B cell (primary cell): ENCODE data around the gene MSI1. TPM values are rescaled to one million over a fixed set of nuclear protein-coding genes. Genes with fewer than 3 reads are reported as not detected.

Experiments
- ATAC-seq: fragments of 200-7000 bp; cut with Tn5 transposase; one replicate; pipeline ENCODE4 v1.10.0; 2021; ENCODE audit warnings: low read depth, mild to moderate bottlenecking, moderate number of reproducible peaks, moderate library complexity
- CTCF ChIA-PET: fragments of 350-600 bp; sonication (Branson Sonifier 250); formaldehyde crosslinking; loops from one replicate; lab custom pipeline; 2021; ENCODE audit warnings: antibody characterized with exemption, inconsistent platforms; lab: Charles Lee
- POLR2A ChIA-PET: fragments of 350-600 bp; sonication (Branson Sonifier 250); formaldehyde crosslinking; loops from one replicate; lab custom pipeline; 2021; ENCODE audit warnings: antibody characterized with exemption; lab: Charles Lee
- DNase-seq: peaks from one replicate; pipeline ENCODE4 v3.0.0; 2013
- H2AFZ ChIP-seq: 2 replicates; pipeline ENCODE4 v1.6.1; 2012; ENCODE audit warnings: mild to moderate bottlenecking, low read depth, low read length; ENCODE audit not compliant: insufficient read depth, poor library complexity, severe bottlenecking
- H3K27ac ChIP-seq, 2 donors: 1 replicate in 1 of 2; 2 replicates in 1 of 2; pipeline ENCODE4 v1.5.1; 2012 to 2013; ENCODE audit warnings: low read length in 2 of 2, mild to moderate bottlenecking in 2 of 2, moderate library complexity in 1 of 2
- H3K27me3 ChIP-seq, 4 experiments: fragments of 200-600 bp in 1 of 4; sonication (generic) in 1 of 4; replicated peaks in 1 of 4; 1 replicate in 2 of 4; 2 replicates in 2 of 4; pipeline versions ENCODE4 v1.6.1 to v1.7.0; 2013 to 2016; ENCODE audit warnings: low read length in 3 of 4, mild to moderate bottlenecking in 2 of 4, mixed read lengths in 1 of 4, moderate library complexity in 1 of 4; ENCODE audit not compliant: insufficient read depth in 4 of 4, control insufficient read depth in 3 of 4; ENCODE audit errors: control extremely low read depth in 1 of 4
- H3K36me3 ChIP-seq, 2 experiments: replicated peaks in 1 of 2; 1 replicate in 1 of 2; 2 replicates in 1 of 2; pipeline versions ENCODE4 v1.6.1 to v1.7.1; 2013; ENCODE audit warnings: low read length in 1 of 2; ENCODE audit not compliant: insufficient read depth in 2 of 2, control insufficient read depth in 1 of 2; ENCODE audit errors: control extremely low read depth in 1 of 2, extremely low read depth in 1 of 2
- H3K4me1 ChIP-seq, 2 donors: fragments of 200-600 bp in 1 of 2; sonication (generic) in 1 of 2; 1 replicate in 1 of 2; 2 replicates in 1 of 2; pipeline versions ENCODE4 v1.5.1 to v1.6.1; 2013 to 2017; ENCODE audit warnings: low read length in 2 of 2; ENCODE audit not compliant: control insufficient read depth in 2 of 2, insufficient read depth in 2 of 2
- H3K4me2 ChIP-seq: replicated peaks from 2 replicates; pipeline ENCODE3; 2012; ENCODE audit warnings: mild to moderate bottlenecking, low read depth, low read length; ENCODE audit not compliant: poor library complexity, severe bottlenecking
- H3K4me3 ChIP-seq, 5 experiments: fragments of 200-600 bp in 1 of 5; sonication (generic) in 1 of 5; 1 replicate in 3 of 5; 2 replicates in 2 of 5; pipeline versions ENCODE4 v1.5.1 to v1.7.0; 2011 to 2016; ENCODE audit warnings: low read length in 4 of 5, mild to moderate bottlenecking in 4 of 5, low read depth in 2 of 5, control low read depth in 1 of 5, moderate library complexity in 1 of 5; ENCODE audit not compliant: insufficient read depth in 1 of 5; ENCODE audit errors: control extremely low read depth in 1 of 5, extremely low read depth in 1 of 5
- H3K79me2 ChIP-seq: fragments of 200-600 bp; sonication (generic); one replicate; pipeline ENCODE4 v1.6.0; 2016; ENCODE audit warnings: low read length; ENCODE audit not compliant: control insufficient read depth, insufficient read depth
- H3K9ac ChIP-seq: fragments of 200-600 bp; sonication (generic); 2 replicates; pipeline ENCODE4 v1.6.1; 2017; ENCODE audit warnings: mild to moderate bottlenecking, low read length, moderate library complexity
- H3K9me3 ChIP-seq, 3 donors: one replicate each; pipeline versions ENCODE4 v1.6.1 to v1.7.1; 2013; ENCODE audit warnings: low read length in 2 of 3; ENCODE audit not compliant: control insufficient read depth in 2 of 3, insufficient read depth in 1 of 3; ENCODE audit errors: control extremely low read depth in 1 of 3
- H4K20me1 ChIP-seq: 2 replicates; pipeline ENCODE4 v1.6.0; 2012; ENCODE audit warnings: mild to moderate bottlenecking, low read length; ENCODE audit not compliant: insufficient read depth, control insufficient read depth, poor library complexity, severe bottlenecking
- H3K27ac Mint-ChIP-seq: one replicate; pipeline ENCODE4 v1.8.0; 2021; ENCODE audit warnings: mixed read lengths
- H3K27me3 Mint-ChIP-seq: one replicate; pipeline ENCODE4 v1.8.0; 2021; ENCODE audit warnings: mixed read lengths
- H3K4me1 Mint-ChIP-seq: one replicate; pipeline ENCODE4 v1.8.0; 2021; ENCODE audit warnings: mixed read lengths
- H3K4me3 Mint-ChIP-seq: one replicate; pipeline ENCODE4 v1.8.0; 2021; ENCODE audit warnings: mixed read lengths
- H3K9me3 Mint-ChIP-seq: one replicate; pipeline ENCODE4 v1.8.0; 2022; ENCODE audit warnings: mixed read lengths; ENCODE audit not compliant: insufficient read depth
- EZH2 ChIP-seq: IDR thresholded peaks from 2 replicates; pipeline ENCODE4 v1.6.1; 2012; ENCODE audit warnings: borderline replicate concordance, low read depth, mild to moderate bottlenecking, moderate library complexity, low read length; ENCODE audit not compliant: insufficient read depth, poor library complexity, severe bottlenecking
- WGBS: methylation state at CpG from one replicate; pipeline ENCODE4 v1.1.5; 2013; ENCODE audit warnings: missing lambda C conversion rate; ENCODE audit not compliant: insufficient coverage; 5-methylcytosine and 5-hydroxymethylcytosine counted together
- intact Hi-C: fragments of 100-400 bp; cut with micrococcal nuclease; formaldehyde crosslinking; loops from one replicate; pipeline ENCODE4 v1.10.0; 2022
- polyA plus RNA-seq: library from polyadenylated mRNA; depleted of rRNA; stranded (reverse); fragments of >200 nt; gene quantifications from 2 replicates; pipeline ENCODE4 v1.2.3, GENCODE V29; 2012
- total RNA-seq, 2 donors: library from RNA; stranded (reverse); fragments of 120-200 nt in 1 of 2; gene quantifications; 1 replicate in 1 of 2; 2 replicates in 1 of 2; pipeline versions ENCODE4 v1.2.3 to v1.2.4, GENCODE V29; 2013 to 2022
- TF ChIP-seq, protein P1 (sequence below): fragments of 200-600 bp; IDR thresholded peaks from one replicate; pipeline ENCODE4 v1.8.0; 2022; ENCODE audit warnings: antibody characterized with exemption, mild to moderate bottlenecking

MSI1 gene
- total and polyA plus RNA-seq, 2 donors (not counting 1 experiment from before 2014, with no cell fraction given) = not detected

GRCh38 chr12:120356567-120357030 lies 12.4 kb downstream of the MSI1 start:
- H3K4me3 Mint-ChIP-seq = no peak overlapping the region
- intact Hi-C loops = loop anchor here (1.0 to 5.0 kb wide), 6 partner anchors 74 to 754 kb away; partner anchors contain the start of genes DYNLL1 and SRSF9
- H3K27me3 Mint-ChIP-seq = peaks cover 52% of the 10 kb centered on the region
- H3K79me2 ChIP-seq = no peaks in the 10 kb centered on the region
- peaks cover 0 to 6% of the 10 kb centered on the region in 2 donors for H3K4me1 ChIP-seq
- H3K27ac Mint-ChIP-seq = no peak overlapping the region
- H3K9ac ChIP-seq = no peak overlapping the region
- no peak overlapping the region for H3K4me3 ChIP-seq
- H3K4me1 Mint-ChIP-seq = peaks cover under 1% of the 10 kb centered on the region
- H4K20me1 ChIP-seq = no peaks in the 10 kb centered on the region
- H3K9me3 ChIP-seq = no peaks in the 10 kb centered on the region
- ChIA-PET CTCF (interaction anchor here (0.6 to 1.6 kb wide), 14 partner anchors 8 to 803 kb away, joined by 3 to 13 read pairs (median 4); partner anchors contain the start of genes DYNLL1 and POP5), POLR2A (no interaction called here)
- 81% methylated on average over 12 of the region's 13 CpGs for WGBS
- H3K27ac ChIP-seq = no peak overlapping the region
- no peaks in the 10 kb centered on the region for H3K36me3 ChIP-seq
- ATAC-seq (peak; percentile 73), DNase-seq (peak; percentile 78)
- H3K4me2 ChIP-seq = no peak overlapping the region
- H2AFZ ChIP-seq = no peak overlapping the region
- TF ChIP-seq EZH2 = no peak
- TF ChIP-seq, protein P1, sequence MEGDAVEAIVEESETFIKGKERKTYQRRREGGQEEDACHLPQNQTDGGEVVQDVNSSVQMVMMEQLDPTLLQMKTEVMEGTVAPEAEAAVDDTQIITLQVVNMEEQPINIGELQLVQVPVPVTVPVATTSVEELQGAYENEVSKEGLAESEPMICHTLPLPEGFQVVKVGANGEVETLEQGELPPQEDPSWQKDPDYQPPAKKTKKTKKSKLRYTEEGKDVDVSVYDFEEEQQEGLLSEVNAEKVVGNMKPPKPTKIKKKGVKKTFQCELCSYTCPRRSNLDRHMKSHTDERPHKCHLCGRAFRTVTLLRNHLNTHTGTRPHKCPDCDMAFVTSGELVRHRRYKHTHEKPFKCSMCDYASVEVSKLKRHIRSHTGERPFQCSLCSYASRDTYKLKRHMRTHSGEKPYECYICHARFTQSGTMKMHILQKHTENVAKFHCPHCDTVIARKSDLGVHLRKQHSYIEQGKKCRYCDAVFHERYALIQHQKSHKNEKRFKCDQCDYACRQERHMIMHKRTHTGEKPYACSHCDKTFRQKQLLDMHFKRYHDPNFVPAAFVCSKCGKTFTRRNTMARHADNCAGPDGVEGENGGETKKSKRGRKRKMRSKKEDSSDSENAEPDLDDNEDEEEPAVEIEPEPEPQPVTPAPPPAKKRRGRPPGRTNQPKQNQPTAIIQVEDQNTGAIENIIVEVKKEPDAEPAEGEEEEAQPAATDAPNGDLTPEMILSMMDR = peak; percentile 84
- peaks cover 0 to 20% (median 8%) of the 10 kb centered on the region in 4 experiments for H3K27me3 ChIP-seq
- no peaks in the 10 kb centered on the region for H3K9me3 Mint-ChIP-seq

- no peak for TF ChIP-seq EZH2
- ATAC-seq (no peak), DNase-seq (no peak)
- Histone ChIP-seq H3K27me3 (peaks cover 0 to 13% (median 4%) of the 10 kb centered on the region in 4 experiments), H3K4me3 (no peak overlapping the region), H3K4me1 (no peaks in the 10 kb centered on the region), H3K9ac (no peak overlapping the region), H2AFZ (no peak overlapping the region), H3K36me3 (no peaks in the 10 kb centered on the region), H3K9me3 (no peaks in the 10 kb centered on the region), H3K79me2 (no peaks in the 10 kb centered on the region), H3K4me2 (no peak overlapping the region), H4K20me1 (no peaks in the 10 kb centered on the region), H3K27ac (no peak overlapping the region)
- Mint-ChIP-seq H3K27ac (no peak overlapping the region), H3K4me3 (no peak overlapping the region), H3K27me3 (peaks cover 35% of the 10 kb centered on the region), H3K9me3 (no peaks in the 10 kb centered on the region), H3K4me1 (no peaks in the 10 kb centered on the region)
- CTCF ChIA-PET = no interaction called here
- 85% methylated on average over 3 of the region's 4 CpGs for WGBS
- intact Hi-C loops = no loop called here
- POLR2A ChIA-PET = no interaction called here
These were observed 15.2 kb downstream of the MSI1 start for GRCh38 chr12:120353556-120354317.
